Placental pericyte (primary cell): ENCODE data around the gene UNC13B. TPM values are rescaled to one million over a fixed set of nuclear protein-coding genes. Genes with fewer than 3 reads are reported as not detected.

Source experiments
- total RNA-seq: library from RNA; depleted of rRNA; stranded (reverse); fragments of >200 nt; gene quantifications from 2 replicates; pipeline ENCODE4 v1.2.3, GENCODE V29; 2012

Gene UNC13B
- total RNA-seq: 28.9 and 35.4 TPM in 2 replicates

DNA sequence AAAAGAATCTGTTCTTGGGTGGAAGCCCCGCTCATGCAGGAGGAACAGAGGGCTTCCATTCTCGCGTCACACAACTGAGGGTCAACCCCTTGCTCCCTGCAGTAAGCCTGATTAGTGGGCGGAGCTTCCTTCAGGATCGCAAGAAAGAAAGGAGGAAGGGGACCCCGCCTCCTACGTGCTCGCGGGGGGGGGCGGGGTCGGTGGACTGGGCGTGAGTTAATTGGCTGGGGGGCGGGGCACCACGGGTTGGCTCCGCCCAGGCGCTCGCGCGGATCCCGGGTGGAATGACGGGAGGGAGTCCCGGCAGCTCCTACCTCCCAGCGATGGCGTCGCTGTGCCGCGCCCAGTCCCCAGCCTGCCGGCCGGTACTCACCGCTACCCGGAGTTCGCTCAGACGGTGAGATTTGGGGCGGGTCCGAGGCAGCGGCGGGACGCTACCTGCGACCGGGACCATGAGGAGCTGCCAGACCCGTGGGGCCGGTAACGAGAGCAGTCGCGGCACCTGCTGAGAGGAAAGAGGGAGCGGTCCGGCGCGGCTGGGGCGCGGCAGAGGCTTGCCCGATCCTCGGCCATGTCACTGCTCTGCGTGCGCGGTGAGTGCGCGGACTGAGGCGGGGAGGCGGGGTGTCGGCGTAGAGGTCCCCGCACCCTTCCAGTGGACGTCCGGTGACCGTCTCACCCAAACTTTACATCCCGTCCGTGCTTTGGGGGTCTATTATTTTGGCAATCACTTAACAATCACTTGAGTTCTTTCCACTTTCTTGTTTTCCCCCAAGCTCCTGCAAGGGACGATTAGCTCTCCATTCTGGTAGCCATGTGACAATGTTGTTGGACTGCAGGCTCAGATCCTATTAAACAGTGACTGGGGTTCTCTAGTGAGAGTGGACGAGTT lies at the start of gene UNC13B:
UNC13B (plus strand) TSS at position 297 of the 892 bp plus-strand sequence; CDS start at position 572, 275 bp downstream.

DNA sequence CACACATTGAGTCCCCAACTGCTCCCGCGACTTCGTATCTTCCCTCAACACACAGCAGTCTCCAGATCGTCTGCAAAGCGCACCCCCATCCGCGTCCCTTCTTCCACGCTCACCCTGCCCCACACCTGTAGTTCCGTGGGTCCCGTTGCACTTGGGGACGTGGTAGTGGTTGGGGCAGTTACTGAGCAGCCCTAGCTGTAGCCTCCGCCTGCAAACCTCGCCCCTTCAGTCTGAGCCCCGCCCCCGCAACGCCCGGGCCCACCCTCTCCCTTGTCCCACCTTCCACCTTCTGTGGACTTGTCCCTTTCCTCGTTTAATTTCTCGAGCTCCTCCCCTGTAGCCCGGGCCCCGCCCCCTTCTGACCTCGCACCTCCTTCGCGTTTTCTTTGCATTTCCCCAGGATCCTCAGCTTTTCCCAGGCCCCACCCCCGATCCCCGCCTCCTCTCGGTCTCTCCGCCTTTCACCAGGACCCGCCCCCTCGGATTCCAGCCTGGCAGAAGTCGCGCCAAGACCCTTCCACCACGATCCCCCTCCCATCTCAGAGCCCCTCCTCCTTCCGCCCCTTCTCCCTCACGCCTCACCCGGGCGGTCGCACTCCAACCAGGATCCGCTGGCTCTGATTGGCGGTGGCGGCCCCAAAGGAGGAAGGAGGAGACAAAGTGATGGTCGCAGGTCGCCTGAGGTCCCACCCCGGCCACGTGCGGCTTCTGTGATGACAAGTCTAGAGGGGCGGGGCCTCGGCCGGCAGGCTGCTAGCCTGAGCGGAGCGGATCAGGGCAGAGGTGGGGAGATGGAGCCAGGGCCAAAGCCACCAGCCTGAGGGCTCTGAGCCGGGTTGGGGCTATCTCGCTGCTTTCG lies 45.9 kb upstream of the UNC13B start, which contains the start of gene ATOSB:
ATOSB (minus strand) TSS at position 183 of the 859 bp plus-strand sequence. CDS start 7,588 bp downstream, outside the sequence.

Other genes starting within 250 kb of the UNC13B start
- gene PHF24, start 203.7 kb upstream of the UNC13B start, total RNA-seq: not detected in 2 replicates
- gene DNAJB5, start 172.3 kb upstream of the UNC13B start, total RNA-seq: 11.6 and 22.3 TPM in 2 replicates
- 516 and 635 TPM in 2 replicates for gene VCP, start 89.4 kb upstream of the UNC13B start, total RNA-seq
- gene FANCG, start 82.1 kb upstream of the UNC13B start, total RNA-seq: 11.4 and 52.3 TPM in 2 replicates
- 18.5 and 22.3 TPM in 2 replicates for gene PIGO, start 65.4 kb upstream of the UNC13B start, total RNA-seq
- 143 and 232 TPM in 2 replicates for gene STOML2, start 58.9 kb upstream of the UNC13B start, total RNA-seq
- 46.8 and 47.3 TPM in 2 replicates for gene ATOSB, start 46.1 kb upstream of the UNC13B start, total RNA-seq